GM11168 (cell line): ENCODE measurements around the gene BMF.
"Not testable (repeated sequence)": the region's sequence is repeated elsewhere in the genome, so short reads cannot be mapped to it uniquely, and the experiment has no call there.

Source experiments
- in situ Hi-C: fragments of 300-500 bp; cut with MboI; formaldehyde crosslinking; loops from one replicate; pipeline ENCODE4 v1.12.0; 2022; ENCODE audit warnings: low sequenced_read_pairs; ENCODE audit not compliant: unreplicated experiment

Gene BMF

GRCh38 chr15:40128766-40129660 lies 20.3 kb upstream of the BMF start:
- in situ Hi-C loops, result no loop called here

GRCh38 chr15:40125950-40126349 lies 17.3 kb upstream of the BMF start:
- in situ Hi-C loops, result no loop called here

GRCh38 chr15:40124807-40125285 lies 16.2 kb upstream of the BMF start:
- in situ Hi-C loops, result not testable (repeated sequence)

- in situ Hi-C loops, result not testable (repeated sequence)
These were observed 15.7 kb upstream of the BMF start for GRCh38 chr15:40124333-40124732.

- in situ Hi-C loops, result not testable (repeated sequence)
These were observed 15.2 kb upstream of the BMF start for GRCh38 chr15:40123863-40124262.

- in situ Hi-C loops, result not testable (repeated sequence)
These were observed 14.3 kb upstream of the BMF start for GRCh38 chr15:40122989-40123388.

GRCh38 chr15:40121911-40122638 lies 13.4 kb upstream of the BMF start:
- in situ Hi-C loops, result no loop called here

GRCh38 chr15:40118473-40118872 lies 9.8 kb upstream of the BMF start:
- in situ Hi-C loops, result loop anchor here (5.0 kb wide), 1 partner anchor 89 kb away; no protein-coding TSS in a partner anchor

- in situ Hi-C loops, result loop anchor here (5.0 kb wide), 1 partner anchor 92 kb away; no protein-coding TSS in a partner anchor
These were observed 7.0 kb upstream of the BMF start for GRCh38 chr15:40115670-40116093.

GRCh38 chr15:40115106-40115505 lies 6.4 kb upstream of the BMF start:
- in situ Hi-C loops, result loop anchor here (5.0 kb wide), 1 partner anchor 92 kb away; no protein-coding TSS in a partner anchor

GRCh38 chr15:40114218-40114617 lies 5.5 kb upstream of the BMF start:
- in situ Hi-C loops, result no loop called here

GRCh38 chr15:40112789-40113188 lies 4.1 kb upstream of the BMF start:
- in situ Hi-C loops, result no loop called here

- in situ Hi-C loops, result no loop called here
These were observed 3.2 kb upstream of the BMF start for GRCh38 chr15:40111888-40112287.

- in situ Hi-C loops, result no loop called here
These were observed 2.3 kb upstream of the BMF start for GRCh38 chr15:40110866-40111550.

- in situ Hi-C loops, result no loop called here
These were observed 421 bp downstream of the BMF start for GRCh38 chr15:40108061-40108854.

- in situ Hi-C loops, result no loop called here
These were observed 2.2 kb downstream of the BMF start for GRCh38 chr15:40106203-40107161.

- in situ Hi-C loops, result no loop called here
These were observed 3.0 kb downstream of the BMF start for GRCh38 chr15:40105517-40106202.
